Measurements from ENCODE around the gene PRAMEF12.
"Not testable (repeated sequence)": the region's sequence is repeated elsewhere in the genome, so short reads cannot be mapped to it uniquely, and the experiment has no call there.

Gene PRAMEF12

GRCh38 chr1:12772520-12772919 lies 1.0 kb upstream of the PRAMEF12 start:
- no peak for DNase-seq

- DNase-seq: no peak
Measured at GRCh38 chr1:12774801-12775345, 1.3 kb downstream of the PRAMEF12 start.

DNA sequence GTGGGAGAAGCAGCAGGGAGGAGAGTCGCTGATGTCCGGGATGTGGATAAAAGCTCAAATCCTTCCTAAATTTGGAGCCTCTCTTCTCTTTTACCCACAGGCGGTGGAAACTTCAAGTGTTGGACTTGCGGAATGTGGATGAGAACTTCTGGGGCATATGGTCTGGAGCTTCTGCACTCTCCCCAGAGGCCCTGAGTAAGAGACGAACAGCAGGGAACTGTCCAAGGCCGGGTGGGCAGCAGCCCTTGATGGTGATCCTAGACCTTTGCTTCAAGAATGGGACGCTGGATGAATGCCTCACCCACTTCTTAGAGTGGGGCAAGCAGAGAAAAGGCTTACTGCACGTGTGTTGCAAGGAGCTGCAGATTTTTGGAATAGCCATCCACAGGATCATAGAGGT lies 1.9 kb downstream of the PRAMEF12 start:
- no peak for DNase-seq

DNA sequence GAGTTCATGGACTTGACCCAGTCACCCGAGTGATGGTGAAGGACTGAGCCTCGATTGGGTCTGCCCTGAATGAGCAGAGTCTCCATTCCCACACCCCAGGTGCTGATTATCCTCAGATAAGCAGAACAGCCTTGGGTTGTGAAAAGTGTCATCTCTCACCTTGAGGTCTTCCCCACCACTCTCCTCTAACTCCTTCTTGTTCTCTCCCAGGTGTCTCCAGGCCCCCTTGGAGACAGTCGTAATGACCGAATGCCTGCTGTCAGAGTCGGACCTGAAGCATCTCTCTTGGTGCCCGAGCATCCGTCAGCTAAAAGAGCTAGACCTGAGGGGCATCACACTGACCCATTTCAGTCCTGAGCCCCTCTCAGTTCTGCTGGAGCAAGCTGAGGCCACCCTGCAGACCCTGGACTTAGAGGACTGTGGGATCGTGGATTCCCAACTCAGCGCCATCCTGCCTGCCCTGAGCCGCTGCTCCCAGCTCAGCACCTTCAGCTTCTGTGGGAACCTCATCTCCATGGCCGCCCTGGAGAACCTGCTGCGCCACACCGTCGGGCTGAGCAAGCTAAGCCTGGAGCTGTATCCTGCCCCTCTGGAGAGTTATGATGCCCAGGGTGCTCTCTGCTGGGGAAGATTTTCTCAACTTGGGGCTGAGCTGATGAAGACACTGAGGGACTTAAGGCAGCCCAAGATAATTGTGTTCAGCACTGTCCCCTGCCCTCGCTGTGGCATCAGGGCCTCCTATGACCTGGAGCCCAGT lies 3.4 kb downstream of the PRAMEF12 start:
- no peak for DNase-seq

GRCh38 chr1:12778061-12778460 lies 4.5 kb downstream of the PRAMEF12 start:
- DNase-seq: no peak

DNA sequence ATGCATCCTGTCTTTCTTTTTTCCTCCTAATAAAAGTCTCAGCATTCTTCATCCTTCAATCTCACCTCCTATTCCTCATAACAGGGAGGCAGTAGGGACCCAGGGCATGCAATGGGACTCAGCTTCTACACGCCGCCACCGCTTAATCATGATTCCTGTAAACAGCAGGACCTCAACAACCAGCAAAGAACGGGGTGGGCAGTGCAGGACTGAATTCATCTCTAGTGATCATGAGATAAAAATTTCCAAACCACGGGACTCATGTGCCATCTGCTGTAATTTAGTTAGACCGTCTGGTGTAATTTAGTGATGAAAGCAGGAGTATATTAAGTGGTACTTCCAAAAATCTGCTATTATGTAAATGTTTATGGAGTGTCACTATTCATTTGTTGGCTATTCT lies 5.4 kb downstream of the PRAMEF12 start:
- no peak for DNase-seq

GRCh38 chr1:12781488-12781887 lies 8.0 kb downstream of the PRAMEF12 start:
- peak; percentile 0 for DNase-seq

DNA sequence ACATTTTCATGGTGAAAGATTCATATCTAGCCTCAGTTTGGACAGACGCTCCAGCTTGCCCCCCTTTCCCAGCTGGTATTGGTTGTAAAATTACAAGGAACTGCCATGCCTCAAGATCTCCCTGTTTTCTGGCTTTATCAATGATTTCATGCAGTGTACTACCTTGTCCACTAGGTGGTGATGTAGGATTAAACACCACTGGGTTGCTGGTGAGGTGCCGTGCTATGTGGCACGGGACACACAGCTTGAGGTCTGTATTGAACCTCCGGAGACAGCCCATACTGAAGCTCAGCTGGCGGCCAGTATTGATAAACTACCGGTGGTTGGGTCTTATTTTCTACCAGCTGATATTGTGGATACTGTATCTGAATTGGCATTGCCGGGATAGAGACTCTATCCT lies 10.2 kb downstream of the PRAMEF12 start:
- DNase-seq: not testable (repeated sequence)

DNA sequence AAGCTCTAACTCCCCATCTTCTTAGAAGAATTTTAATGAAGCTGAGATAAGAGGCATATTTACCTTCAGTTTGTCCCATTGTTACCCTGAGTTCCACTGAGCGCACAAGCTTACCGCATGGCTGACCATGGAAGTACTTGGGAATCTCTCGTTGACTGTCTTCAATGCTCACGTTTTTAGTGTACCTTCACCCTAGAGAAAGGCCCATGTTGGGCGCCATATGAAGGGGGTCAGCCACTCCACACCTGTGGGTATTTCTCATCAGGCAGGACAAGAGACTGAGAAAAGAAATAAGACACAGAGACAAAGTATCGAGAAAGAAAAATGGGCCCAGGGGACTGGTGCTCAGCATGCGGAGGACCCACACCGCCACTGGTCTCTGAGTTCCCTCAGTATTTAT lies 11.2 kb downstream of the PRAMEF12 start:
- DNase-seq: not testable (repeated sequence)

DNA sequence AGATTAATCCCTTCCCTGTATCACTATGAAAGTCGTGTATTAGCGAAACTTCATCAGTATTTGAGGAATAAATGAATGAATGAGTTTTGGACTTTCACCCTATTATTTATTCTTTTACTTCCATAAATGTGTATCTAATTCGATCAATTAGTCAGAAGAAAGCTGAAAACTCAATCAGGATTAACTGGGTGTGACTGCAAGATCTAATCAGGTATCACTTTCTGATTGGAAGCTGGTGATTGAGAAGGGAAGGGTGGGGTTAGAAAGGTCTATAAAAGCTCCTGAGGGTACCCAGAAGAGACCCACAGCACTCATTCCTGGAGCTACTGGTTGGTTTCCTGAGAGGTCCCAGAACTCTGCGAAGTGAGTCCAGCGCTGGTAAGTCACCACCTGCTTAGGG lies 17.6 kb downstream of the PRAMEF12 start, which contains the start of gene PRAMEF1:
Gene PRAMEF1, plus strand, starts transcription at position 301 of the 400 bp plus-strand sequence. CDS start 1,831 bp downstream, outside the sequence.
- not testable (repeated sequence) for DNase-seq

- DNase-seq: no peak
Measured at GRCh38 chr1:12798911-12799310, 25.4 kb downstream of the PRAMEF12 start.

DNA sequence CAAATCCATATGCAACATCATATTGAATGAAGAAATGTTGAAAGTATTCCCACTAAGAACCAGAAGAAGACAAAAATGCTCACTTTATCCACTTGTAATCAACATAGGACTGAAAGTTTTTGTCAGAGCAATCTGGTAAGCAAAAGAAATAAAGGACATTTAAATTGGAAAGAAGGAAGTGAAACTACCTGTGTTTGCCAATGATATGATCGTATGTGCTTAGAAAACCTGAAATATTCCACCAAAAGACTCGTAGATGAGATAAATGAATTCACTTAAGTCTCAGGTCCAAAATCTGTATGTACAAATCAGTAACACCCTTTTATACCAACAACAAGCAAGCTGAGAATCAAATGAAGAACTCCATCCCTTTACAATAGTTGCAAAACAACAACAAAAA lies 26.2 kb downstream of the PRAMEF12 start:
- no peak for DNase-seq

DNA sequence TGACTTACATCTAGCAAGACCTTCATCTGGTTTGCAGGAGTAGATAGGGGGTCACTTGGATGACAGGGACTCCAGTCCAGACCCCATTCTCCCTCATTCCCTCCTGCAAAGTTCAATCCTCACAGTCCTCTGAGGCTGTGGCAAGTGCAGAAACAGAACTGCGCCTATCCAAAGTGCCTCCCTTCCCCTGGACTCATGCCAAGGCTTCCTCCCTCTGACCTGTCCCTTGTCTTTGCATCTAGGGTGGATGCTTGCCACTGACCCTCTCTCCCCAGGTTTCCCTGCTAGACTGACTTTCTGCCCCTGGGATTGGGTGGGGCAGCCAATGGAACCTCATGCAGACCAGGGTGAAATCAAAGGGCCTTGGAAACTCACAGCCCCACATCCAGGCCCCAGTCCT lies 36.4 kb downstream of the PRAMEF12 start:
- no peak for DNase-seq

GRCh38 chr1:12810691-12811408 lies 37.3 kb downstream of the PRAMEF12 start:
- DNase-seq: no peak

GRCh38 chr1:12811409-12811784 lies 37.9 kb downstream of the PRAMEF12 start:
- DNase-seq: no peak

- DNase-seq: not testable (repeated sequence)
Measured at GRCh38 chr1:12819061-12819460, 45.5 kb downstream of the PRAMEF12 start.
